H9 (cell line): ENCODE measurements around the gene ATP6AP1. TPM values are rescaled to one million over a fixed set of nuclear protein-coding genes. Genes with fewer than 3 reads are reported as not detected.

ENCODE experiments used
- DNase-seq: peaks from one replicate; pipeline ENCODE4 v3.0.0-alpha.2; 2017
- H2AFZ ChIP-seq: one replicate; pipeline ENCODE4 v1.6.1; 2013; ENCODE audit warnings: mild to moderate bottlenecking, low read length, control low read depth, moderate library complexity
- H2AK5ac ChIP-seq: 2 replicates; pipeline ENCODE4 v1.6.1; 2013; ENCODE audit warnings: low read length, control low read depth, mixed read lengths; ENCODE audit not compliant: insufficient read length
- H2BK120ac ChIP-seq: one replicate; pipeline ENCODE4 v1.6.1; 2013; ENCODE audit warnings: low read depth, mild to moderate bottlenecking, low read length, control low read depth, inconsistent platforms; ENCODE audit not compliant: poor library complexity, severe bottlenecking
- H2BK12ac ChIP-seq: 2 replicates; pipeline ENCODE4 v1.6.1; 2013; ENCODE audit warnings: low read length, control low read depth, mixed read lengths, low read depth; ENCODE audit not compliant: insufficient read length
- H2BK15ac ChIP-seq: 2 replicates; pipeline ENCODE4 v1.6.1; 2013; ENCODE audit warnings: low read depth, low read length, control low read depth
- H2BK20ac ChIP-seq: one replicate; pipeline ENCODE4 v1.6.1; 2013; ENCODE audit warnings: low read depth, mild to moderate bottlenecking, low read length, control low read depth, inconsistent platforms; ENCODE audit not compliant: poor library complexity, severe bottlenecking
- H2BK5ac ChIP-seq: 2 replicates; pipeline ENCODE4 v1.6.1; 2013; ENCODE audit warnings: low read length, control low read depth, mixed read lengths; ENCODE audit not compliant: insufficient read length
- H3K14ac ChIP-seq: 2 replicates; pipeline ENCODE4 v1.6.1; 2013; ENCODE audit warnings: low read length, control low read depth; ENCODE audit not compliant: insufficient read depth
- H3K18ac ChIP-seq: 2 replicates; pipeline ENCODE4 v1.6.1; 2013; ENCODE audit warnings: low read depth, mild to moderate bottlenecking, mixed read lengths, low read length, control low read depth; ENCODE audit not compliant: insufficient read length
- H3K23ac ChIP-seq: 2 replicates; pipeline ENCODE4 v1.6.1; 2013; ENCODE audit warnings: low read length, control low read depth, mixed read lengths, low read depth; ENCODE audit not compliant: insufficient read length
- H3K23me2 ChIP-seq: 2 replicates; pipeline ENCODE4 v1.6.1; 2013; ENCODE audit warnings: low read depth, mild to moderate bottlenecking, mixed read lengths, low read length, control low read depth; ENCODE audit not compliant: insufficient read length, poor library complexity, severe bottlenecking
- H3K27ac ChIP-seq: 2 replicates; pipeline ENCODE4 v1.5.1; 2013; ENCODE audit warnings: low read length, control low read depth, mixed read lengths, low read depth; ENCODE audit not compliant: insufficient read length
- H3K27me3 ChIP-seq: 2 replicates; pipeline ENCODE4 v1.6.1; 2013; ENCODE audit warnings: low read length, control low read depth, inconsistent platforms; ENCODE audit not compliant: insufficient read depth
- H3K4ac ChIP-seq: 2 replicates; pipeline ENCODE4 v1.6.1; 2013; ENCODE audit warnings: low read depth, mild to moderate bottlenecking, control low read depth, inconsistent platforms, low read length, moderate library complexity
- H3K4me1 ChIP-seq: 2 replicates; pipeline ENCODE4 v1.6.1; 2013; ENCODE audit warnings: low read length, control low read depth, inconsistent platforms; ENCODE audit not compliant: insufficient read depth
- H3K4me2 ChIP-seq: 2 replicates; pipeline ENCODE4 v1.6.1; 2013; ENCODE audit warnings: low read length, control low read depth, mixed read lengths; ENCODE audit not compliant: insufficient read length, insufficient read depth
- H3K56ac ChIP-seq: 2 replicates; pipeline ENCODE4 v1.6.1; 2013; ENCODE audit warnings: low read depth, mild to moderate bottlenecking, mixed read lengths, low read length, control low read depth; ENCODE audit not compliant: insufficient read length
- H3K79me1 ChIP-seq: 2 replicates; pipeline ENCODE4 v1.6.1; 2013; ENCODE audit warnings: low read depth, mild to moderate bottlenecking, moderate library complexity, low read length, control low read depth, inconsistent platforms; ENCODE audit not compliant: insufficient read depth, poor library complexity, severe bottlenecking
- H3K79me2 ChIP-seq: 2 replicates; pipeline ENCODE4 v1.6.1; 2013; ENCODE audit warnings: low read length, control low read depth, inconsistent platforms; ENCODE audit not compliant: insufficient read depth
- H3K9ac ChIP-seq: 2 replicates; pipeline ENCODE4 v1.6.1; 2013; ENCODE audit warnings: low read length, control low read depth, mixed read lengths; ENCODE audit not compliant: insufficient read length; ENCODE audit errors: extremely low read depth
- H3K9me3 ChIP-seq: one replicate; pipeline ENCODE4 v1.6.1; 2013; ENCODE audit warnings: low read depth, low read length, inconsistent platforms; ENCODE audit not compliant: control insufficient read depth
- H3T11ph ChIP-seq: one replicate; pipeline ENCODE4 v1.6.1; 2013; ENCODE audit warnings: mild to moderate bottlenecking, low read length, control low read depth, inconsistent platforms
- H4K20me1 ChIP-seq: one replicate; pipeline ENCODE4 v1.6.1; 2013; ENCODE audit not compliant: control insufficient read depth, insufficient read length, insufficient read depth
- H4K5ac ChIP-seq: 2 replicates; pipeline ENCODE4 v1.6.1; 2013; ENCODE audit warnings: low read depth, mild to moderate bottlenecking, mixed read lengths, low read length, control low read depth; ENCODE audit not compliant: insufficient read length
- H4K8ac ChIP-seq: replicated peaks from 2 replicates; pipeline ENCODE4 v1.6.1; 2013; ENCODE audit warnings: low read length, control low read depth, mixed read lengths, low read depth; ENCODE audit not compliant: insufficient read length
- H4K91ac ChIP-seq: 2 replicates; pipeline ENCODE4 v1.6.1; 2013; ENCODE audit warnings: low read depth, mild to moderate bottlenecking, moderate library complexity, mixed read lengths, low read length, control low read depth; ENCODE audit not compliant: insufficient read length
- H3K27ac Mint-ChIP-seq, 3 experiments: 2 replicates in 2 of 3; 3 replicates in 1 of 3; pipeline ENCODE4 v1.8.0; 2020 to 2021; ENCODE audit warnings: mixed read lengths in 3 of 3, mild to moderate bottlenecking in 1 of 3, moderate library complexity in 1 of 3
- H3K27me3 Mint-ChIP-seq: 2 replicates; pipeline ENCODE4 v1.8.0; 2021; ENCODE audit warnings: low read depth, mild to moderate bottlenecking, moderate library complexity, mixed read lengths
- H3K36me3 Mint-ChIP-seq, 3 experiments: 2 replicates in 2 of 3; 3 replicates in 1 of 3; pipeline ENCODE4 v1.8.0; 2020 to 2021; ENCODE audit warnings: low read depth in 3 of 3, mixed read lengths in 3 of 3; ENCODE audit not compliant: insufficient read depth in 1 of 3
- H3K4me1 Mint-ChIP-seq, 2 experiments: 2 replicates each; pipeline ENCODE4 v1.8.0; 2020; ENCODE audit warnings: mixed read lengths in 2 of 2
- H3K4me3 Mint-ChIP-seq, 2 experiments: 2 replicates in 1 of 2; 3 replicates in 1 of 2; pipeline ENCODE4 v1.8.0; 2020 to 2021; ENCODE audit warnings: mild to moderate bottlenecking in 2 of 2, mixed read lengths in 2 of 2, moderate library complexity in 1 of 2
- H3K9me3 Mint-ChIP-seq, 2 experiments: 2 replicates in 1 of 2; 3 replicates in 1 of 2; pipeline ENCODE4 v1.8.0; 2020; ENCODE audit warnings: mild to moderate bottlenecking in 2 of 2, mixed read lengths in 2 of 2, moderate library complexity in 1 of 2
- WGBS: extraction: QIAGEN DNeasy Blood & Tissue Kit; methylation state at CpG from one replicate; pipeline ENCODE4 v1.1.7; 2013; ENCODE audit warnings: missing lambda C conversion rate, low lambda C conversion rate, mixed read lengths; ENCODE audit not compliant: insufficient read length; ENCODE audit errors: extremely low coverage; 5-methylcytosine and 5-hydroxymethylcytosine counted together
- total RNA-seq: library from RNA; stranded (reverse); gene quantifications from 2 replicates; pipeline ENCODE4 v1.2.1, GENCODE V29; 2021
- TF ChIP-seq, protein P1 (sequence below): fragments of 200-600 bp; sonication (generic); conservative IDR thresholded peaks from 3 replicates; pipeline ENCODE4 v1.8.0; 2021; ENCODE audit warnings: antibody characterized with exemption, mild to moderate bottlenecking

Gene ATP6AP1
- total RNA-seq, 1 experiment from 2014 or later = 45.6 TPM

GRCh38 chrX:154404625-154405192, 23.8 kb upstream of the ATP6AP1 start:
- H3K23ac ChIP-seq = no peak overlapping the region
- H3K4ac ChIP-seq = no peak overlapping the region
- DNase-seq = no peak
- no peak overlapping the region for H2BK120ac ChIP-seq
- H3K18ac ChIP-seq = no peak overlapping the region
- H3K56ac ChIP-seq = no peak overlapping the region
- H3K27ac ChIP-seq = no peak overlapping the region
- H3K79me1 ChIP-seq = no peaks in the 10 kb centered on the region
- no peaks in the 10 kb centered on the region for H3K4me1 ChIP-seq
- TF ChIP-seq, protein P1, sequence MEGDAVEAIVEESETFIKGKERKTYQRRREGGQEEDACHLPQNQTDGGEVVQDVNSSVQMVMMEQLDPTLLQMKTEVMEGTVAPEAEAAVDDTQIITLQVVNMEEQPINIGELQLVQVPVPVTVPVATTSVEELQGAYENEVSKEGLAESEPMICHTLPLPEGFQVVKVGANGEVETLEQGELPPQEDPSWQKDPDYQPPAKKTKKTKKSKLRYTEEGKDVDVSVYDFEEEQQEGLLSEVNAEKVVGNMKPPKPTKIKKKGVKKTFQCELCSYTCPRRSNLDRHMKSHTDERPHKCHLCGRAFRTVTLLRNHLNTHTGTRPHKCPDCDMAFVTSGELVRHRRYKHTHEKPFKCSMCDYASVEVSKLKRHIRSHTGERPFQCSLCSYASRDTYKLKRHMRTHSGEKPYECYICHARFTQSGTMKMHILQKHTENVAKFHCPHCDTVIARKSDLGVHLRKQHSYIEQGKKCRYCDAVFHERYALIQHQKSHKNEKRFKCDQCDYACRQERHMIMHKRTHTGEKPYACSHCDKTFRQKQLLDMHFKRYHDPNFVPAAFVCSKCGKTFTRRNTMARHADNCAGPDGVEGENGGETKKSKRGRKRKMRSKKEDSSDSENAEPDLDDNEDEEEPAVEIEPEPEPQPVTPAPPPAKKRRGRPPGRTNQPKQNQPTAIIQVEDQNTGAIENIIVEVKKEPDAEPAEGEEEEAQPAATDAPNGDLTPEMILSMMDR = no peak
- H3K4me1 Mint-ChIP-seq = peaks cover 9 to 16% of the 10 kb centered on the region in 2 experiments
- H2BK12ac ChIP-seq = no peak overlapping the region
- no peaks in the 10 kb centered on the region for H3K27me3 Mint-ChIP-seq
- no peak overlapping the region for H4K91ac ChIP-seq
- no peaks in the 10 kb centered on the region for H3K27me3 ChIP-seq
- no peak overlapping the region for H3K14ac ChIP-seq
- peaks cover 74 to 76% of the 10 kb centered on the region in 2 experiments for H3K9me3 Mint-ChIP-seq
- H3K9ac ChIP-seq = no peak overlapping the region
- no peak overlapping the region for H4K8ac ChIP-seq
- H2AFZ ChIP-seq = no peak overlapping the region
- H3K36me3 Mint-ChIP-seq = peaks cover 18 to 37% (median 26%) of the 10 kb centered on the region in 3 experiments
- H2AK5ac ChIP-seq = no peak overlapping the region
- no peak overlapping the region for H2BK15ac ChIP-seq
- H4K5ac ChIP-seq = no peak overlapping the region
- H3T11ph ChIP-seq = no peak overlapping the region
- H4K20me1 ChIP-seq = no peaks in the 10 kb centered on the region
- no peak overlapping the region for H3K27ac Mint-ChIP-seq
- no peak overlapping the region for H3K4me3 Mint-ChIP-seq
- WGBS = no CpG with 5 or more reads among the region's 16 CpGs
- H2BK20ac ChIP-seq = no peak overlapping the region
- H2BK5ac ChIP-seq = no peak overlapping the region
- no peaks in the 10 kb centered on the region for H3K23me2 ChIP-seq
- no peaks in the 10 kb centered on the region for H3K79me2 ChIP-seq
- peaks cover 19% of the 10 kb centered on the region for H3K9me3 ChIP-seq
- no peak overlapping the region for H3K4me2 ChIP-seq
